Measurements from ENCODE around the gene TLR2.
A peak's percentile ranks its signal among the peaks of the same experiment; 100 is the strongest.

Gene TLR2

DNA sequence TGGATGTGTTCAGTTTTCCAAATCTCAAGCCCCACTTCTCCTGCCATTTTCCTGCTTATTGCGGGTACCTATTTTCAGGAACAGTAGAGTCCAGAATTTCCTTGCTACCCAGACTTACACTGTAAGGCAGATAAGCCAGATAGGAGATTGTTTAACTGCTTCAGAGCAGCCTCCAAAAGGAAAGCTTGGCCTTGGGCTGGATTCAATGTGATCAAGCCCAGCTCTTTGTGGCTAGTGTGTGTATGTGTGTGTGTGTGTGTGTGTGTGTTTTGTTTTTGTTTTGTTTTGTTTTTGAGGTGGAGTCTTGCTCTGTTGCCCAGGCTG, 41.7 kb downstream of the TLR2 start:
- no peak for DNase-seq (ENCODE audit: extremely low read depth, low read depth)
- TF ChIP-seq CTCF (IDR thresholded peaks at IDR 0.05; ENCODE audit: low read depth, low read length, missing control alignments), result no peak
- H3K4me3 ChIP-seq (replicated peaks; ENCODE audit: low read depth, low read length), result no peak overlapping the region

DNA sequence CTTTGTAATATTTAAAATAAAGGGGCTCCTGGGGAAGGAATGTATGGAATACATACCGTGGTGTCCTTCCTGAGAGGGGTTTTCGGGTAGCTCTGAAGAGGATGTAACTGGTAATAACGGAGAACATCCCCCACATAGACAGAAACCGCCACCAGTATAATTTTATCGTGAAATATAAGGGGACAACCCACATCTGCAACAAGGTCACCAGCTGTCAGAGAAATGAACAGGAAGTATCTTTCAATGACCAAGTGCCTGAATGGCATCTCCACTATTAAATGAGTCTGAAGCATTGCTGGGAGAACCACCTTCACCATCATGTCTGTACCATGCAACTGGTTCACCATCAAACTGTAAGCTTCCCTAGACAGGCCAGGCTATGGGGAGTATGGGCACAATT, 44.1 kb downstream of the TLR2 start:
- TF ChIP-seq CTCF (IDR thresholded peaks at IDR 0.05; ENCODE audit: low read depth, low read length, missing control alignments), result no peak
- no peak overlapping the region for H3K4me3 ChIP-seq (replicated peaks; ENCODE audit: low read depth, low read length)
- no peak for DNase-seq (ENCODE audit: extremely low read depth, low read depth)

GRCh38 chr4:153728660-153729059, 44.6 kb downstream of the TLR2 start:
- no peak overlapping the region for H3K4me3 ChIP-seq (replicated peaks; ENCODE audit: low read depth, low read length)
- no peak for DNase-seq (ENCODE audit: extremely low read depth, low read depth)
- no peak for TF ChIP-seq CTCF (IDR thresholded peaks at IDR 0.05; ENCODE audit: low read depth, low read length, missing control alignments)

GRCh38 chr4:153729895-153730294, 45.8 kb downstream of the TLR2 start:
- no peak for DNase-seq (ENCODE audit: extremely low read depth, low read depth)
- no peak for TF ChIP-seq CTCF (IDR thresholded peaks at IDR 0.05; ENCODE audit: low read depth, low read length, missing control alignments)
- no peak overlapping the region for H3K4me3 ChIP-seq (replicated peaks; ENCODE audit: low read depth, low read length)

DNA sequence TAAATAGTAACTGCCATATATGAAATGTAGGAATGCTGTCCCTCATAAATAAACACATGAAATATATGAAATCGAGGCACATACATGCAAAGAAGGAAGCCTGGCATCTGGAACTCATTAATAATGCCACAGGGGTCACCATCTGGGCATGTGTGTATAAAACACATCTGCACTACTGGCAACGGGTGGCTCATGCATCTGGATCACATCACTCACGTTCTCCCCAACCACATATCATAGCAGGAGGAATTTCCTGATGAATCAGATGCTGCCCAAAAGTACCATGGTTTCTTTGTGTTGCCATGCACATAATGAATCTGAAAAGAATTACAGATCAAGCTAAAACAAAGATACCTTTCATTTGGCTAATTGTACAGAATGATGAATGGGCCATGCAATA, 47.2 kb downstream of the TLR2 start:
- peak; percentile 99 for DNase-seq (ENCODE audit: extremely low read depth, low read depth)
- no peak overlapping the region for H3K4me3 ChIP-seq (replicated peaks; ENCODE audit: low read depth, low read length)
- no peak for TF ChIP-seq CTCF (IDR thresholded peaks at IDR 0.05; ENCODE audit: low read depth, low read length, missing control alignments)

- no peak for TF ChIP-seq CTCF (IDR thresholded peaks at IDR 0.05; ENCODE audit: low read depth, low read length, missing control alignments)
- no peak overlapping the region for H3K4me3 ChIP-seq (replicated peaks; ENCODE audit: low read depth, low read length)
- no peak for DNase-seq (ENCODE audit: extremely low read depth, low read depth)
Measured at GRCh38 chr4:153733751-153734448, 49.8 kb downstream of the TLR2 start.

GRCh38 chr4:153735906-153736461, 51.9 kb downstream of the TLR2 start:
- no peak for DNase-seq (ENCODE audit: extremely low read depth, low read depth)
- no peak overlapping the region for H3K4me3 ChIP-seq (replicated peaks; ENCODE audit: low read depth, low read length)
- TF ChIP-seq CTCF (IDR thresholded peaks at IDR 0.05; ENCODE audit: low read depth, low read length, missing control alignments), result no peak

Data from HFF-Myc (cell line).